ENCODE results near the gene SLCO3A1. TPM values are rescaled to one million over a fixed set of nuclear protein-coding genes. Genes with fewer than 3 reads are reported as not detected.

SLCO3A1 gene
- total RNA-seq, 2 donors from 2014 or later: 7.2 to 11.4 TPM

GRCh38 chr15:92097474-92098178 is 244.1 kb downstream of the SLCO3A1 start:
- Histone ChIP-seq H3K27me3 (ENCODE audit: control insufficient read depth, insufficient read depth, low read length, poor library complexity, severe bottlenecking) (no peaks in the 10 kb centered on the region), H3K9ac (ENCODE audit: extremely low read depth, low read length, poor library complexity, severe bottlenecking) (no peak overlapping the region), H3K4me1 (ENCODE audit: control insufficient read depth, insufficient read depth, low read length) (no peaks in the 10 kb centered on the region), H3K4me3 (ENCODE audit: low read length) (no peak overlapping the region), H3K36me3 (ENCODE audit: control insufficient read depth, insufficient read depth, low read length) (no peaks in the 10 kb centered on the region), H3K9me3 (ENCODE audit: control insufficient read depth, low read length) (peaks cover 4% of the 10 kb centered on the region), H3K27ac (ENCODE audit: low read depth, low read length) (no peak overlapping the region)
- Mint-ChIP-seq H3K4me3 (no peak overlapping the region), H3K9me3 (peaks cover 3% of the 10 kb centered on the region), H3K27ac (peak overlapping the region; percentile 3), H3K36me3 (ENCODE audit: low read depth) (no peaks in the 10 kb centered on the region), H3K27me3 (ENCODE audit: insufficient read depth) (peaks cover 10% of the 10 kb centered on the region), H3K4me1 (peaks cover 8% of the 10 kb centered on the region)
- peak; percentile 95 for TF ChIP-seq CTCF (conservative IDR thresholded peaks at IDR 0.05)
- peak; percentile 93 for DNase-seq
- WGBS, 2 experiments (ENCODE audit: insufficient coverage in 1 of 2, insufficient read length in 1 of 2): 33 to 41% methylated on average over 11 to 17 of the region's 17 CpGs

GRCh38 chr15:92098869-92099268 is 245.4 kb downstream of the SLCO3A1 start:
- peak; percentile 56 for TF ChIP-seq CTCF (conservative IDR thresholded peaks at IDR 0.05)
- no peak overlapping the region for H3K4me3 Mint-ChIP-seq
- no peaks in the 10 kb centered on the region for H3K27me3 ChIP-seq (ENCODE audit: control insufficient read depth, insufficient read depth, low read length, poor library complexity, severe bottlenecking)
- peak; percentile 79 for DNase-seq
- H3K9me3 ChIP-seq (ENCODE audit: control insufficient read depth, low read length): peaks cover 4% of the 10 kb centered on the region
- no peak overlapping the region for H3K27ac Mint-ChIP-seq
- no peak overlapping the region for H3K9ac ChIP-seq (ENCODE audit: extremely low read depth, low read length, poor library complexity, severe bottlenecking)
- no peaks in the 10 kb centered on the region for H3K36me3 ChIP-seq (ENCODE audit: control insufficient read depth, insufficient read depth, low read length)
- H3K27me3 Mint-ChIP-seq (ENCODE audit: insufficient read depth): peaks cover 10% of the 10 kb centered on the region
- H3K27ac ChIP-seq (ENCODE audit: low read depth, low read length): peak overlapping the region; percentile 16
- H3K4me1 Mint-ChIP-seq: peaks cover 8% of the 10 kb centered on the region
- H3K4me1 ChIP-seq (ENCODE audit: control insufficient read depth, insufficient read depth, low read length): no peaks in the 10 kb centered on the region
- H3K36me3 Mint-ChIP-seq (ENCODE audit: low read depth): no peaks in the 10 kb centered on the region
- peaks cover 3% of the 10 kb centered on the region for H3K9me3 Mint-ChIP-seq
- H3K4me3 ChIP-seq (ENCODE audit: low read length): no peak overlapping the region
- 70 to 80% methylated on average over 4 to 5 of the region's 5 CpGs for WGBS, 2 experiments (ENCODE audit: insufficient coverage in 1 of 2, insufficient read length in 1 of 2)

GRCh38 chr15:92100301-92100700 is 246.8 kb downstream of the SLCO3A1 start:
- DNase-seq: no peak
- Histone ChIP-seq H3K36me3 (ENCODE audit: control insufficient read depth, insufficient read depth, low read length) (no peaks in the 10 kb centered on the region), H3K27me3 (ENCODE audit: control insufficient read depth, insufficient read depth, low read length, poor library complexity, severe bottlenecking) (no peaks in the 10 kb centered on the region), H3K9ac (ENCODE audit: extremely low read depth, low read length, poor library complexity, severe bottlenecking) (no peak overlapping the region), H3K9me3 (ENCODE audit: control insufficient read depth, low read length) (peaks cover 4% of the 10 kb centered on the region), H3K4me3 (ENCODE audit: low read length) (no peak overlapping the region), H3K27ac (ENCODE audit: low read depth, low read length) (no peak overlapping the region), H3K4me1 (ENCODE audit: control insufficient read depth, insufficient read depth, low read length) (no peaks in the 10 kb centered on the region)
- H3K27ac Mint-ChIP-seq: no peak overlapping the region
- H3K4me3 Mint-ChIP-seq: no peak overlapping the region
- no peak for TF ChIP-seq CTCF (conservative IDR thresholded peaks at IDR 0.05)
- WGBS, 2 experiments (ENCODE audit: insufficient coverage in 1 of 2, insufficient read length in 1 of 2): 92 to 100% methylated on average over 1 to 2 of the region's 2 CpGs
- H3K36me3 Mint-ChIP-seq (ENCODE audit: low read depth): no peaks in the 10 kb centered on the region
- H3K27me3 Mint-ChIP-seq (ENCODE audit: insufficient read depth): peaks cover 10% of the 10 kb centered on the region
- H3K4me1 Mint-ChIP-seq: peaks cover 8% of the 10 kb centered on the region
- H3K9me3 Mint-ChIP-seq: peaks cover 3% of the 10 kb centered on the region

Measured in endodermal cell (in vitro differentiated cells).